Ishikawa (cell line): ENCODE measurements around the gene ERCC5.

Experiments
- CREB1 ChIP-seq: IDR thresholded peaks from 2 replicates; pipeline ENCODE4 v1.6.1; 2012; ENCODE audit warnings: low read depth
- FOXM1 ChIP-seq: IDR thresholded peaks from 2 replicates; pipeline ENCODE4 v1.6.1; 2012; ENCODE audit warnings: low read depth, borderline replicate concordance
- TF ChIP-seq, protein P1 (sequence below): IDR thresholded peaks from 2 replicates; pipeline ENCODE4 v1.6.1; 2012

DNA sequence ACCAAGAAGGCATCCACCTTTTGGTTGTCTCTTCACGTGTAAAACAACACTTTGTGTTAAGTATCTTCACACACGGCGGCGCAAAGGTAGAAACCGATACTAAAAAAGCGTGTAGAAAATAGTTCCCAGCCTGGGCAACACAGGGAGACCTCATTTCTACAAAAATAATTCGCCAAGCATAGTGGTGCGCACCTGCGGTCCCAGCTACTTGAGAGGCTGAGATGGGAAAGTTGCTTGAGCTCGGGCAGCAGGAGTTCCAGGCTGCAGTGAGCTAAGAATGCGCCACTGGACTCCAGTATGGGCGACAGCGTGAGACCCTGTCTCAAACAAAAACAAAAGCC is 573 bp upstream of the ERCC5 start:
- TF ChIP-seq, protein P1, sequence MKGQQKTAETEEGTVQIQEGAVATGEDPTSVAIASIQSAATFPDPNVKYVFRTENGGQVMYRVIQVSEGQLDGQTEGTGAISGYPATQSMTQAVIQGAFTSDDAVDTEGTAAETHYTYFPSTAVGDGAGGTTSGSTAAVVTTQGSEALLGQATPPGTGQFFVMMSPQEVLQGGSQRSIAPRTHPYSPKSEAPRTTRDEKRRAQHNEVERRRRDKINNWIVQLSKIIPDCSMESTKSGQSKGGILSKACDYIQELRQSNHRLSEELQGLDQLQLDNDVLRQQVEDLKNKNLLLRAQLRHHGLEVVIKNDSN = no peak
- TF ChIP-seq FOXM1 (no peak), CREB1 (no peak)
